ENCODE results near the gene SPPL2C. TPM values are rescaled to one million over a fixed set of nuclear protein-coding genes. Genes with fewer than 3 reads are reported as not detected.

The SPPL2C gene
- total and polyA plus RNA-seq, 2 of the 13 experiments (the other 11 are each of a cell fraction or from before 2014, with no cell fraction given), result not detected

DNA sequence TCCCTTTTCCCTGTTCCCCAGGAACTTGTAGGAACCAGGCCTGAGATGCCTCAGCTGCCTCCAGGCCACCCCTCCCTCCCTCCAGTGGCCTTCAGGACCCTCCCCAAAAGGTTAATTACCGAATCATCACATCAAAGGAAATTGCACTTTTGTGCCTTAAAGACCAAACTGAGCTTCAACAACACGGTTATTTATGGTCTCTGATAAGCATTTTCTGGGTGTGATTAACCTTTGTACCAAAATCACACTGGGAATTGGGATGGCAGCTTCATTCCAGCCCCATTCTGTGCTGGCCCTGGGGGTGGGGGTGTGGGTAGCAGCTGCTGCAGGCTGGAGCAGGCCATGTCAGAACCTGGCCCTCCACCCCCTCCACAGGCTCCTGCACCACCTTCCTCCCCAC is 43.9 kb upstream of the SPPL2C start:
- CTCF ChIA-PET (ENCODE audit: low intra/inter-chr PET ratio, low total read pairs), result no interaction called here

More for the DNA sequence above, 43.9 kb upstream of the SPPL2C start:
- Histone ChIP-seq H3K36me3 (replicated peaks in 1 of 2; ENCODE audit: control insufficient read depth in 1 of 2, insufficient read depth in 2 of 2, low read length in 2 of 2) (no peaks in the 10 kb centered on the region), H3K4me3 (replicated peaks in 1 of 3; ENCODE audit: insufficient read depth in 1 of 3, low read depth in 2 of 3, low read length in 3 of 3) (no peak overlapping the region), H3K27me3 (ENCODE audit: control insufficient read depth in 1 of 2, insufficient read depth in 2 of 2, low read length in 2 of 2) (peaks cover 15 to 74% of the 10 kb centered on the region in 2 experiments; a peak in 4 of 5 replicates), H3K4me2 (ENCODE audit: low read depth, low read length) (no peak overlapping the region), H3K4me1 (ENCODE audit: insufficient read depth, low read length) (no peaks in the 10 kb centered on the region), H4K20me1 (ENCODE audit: insufficient read depth, low read length) (no peaks in the 10 kb centered on the region), H3K9me3 (ENCODE audit: low read length) (no peaks in the 10 kb centered on the region), H3K27ac (ENCODE audit: extremely low read length, insufficient read depth, low read length) (no peak overlapping the region), H3K9ac (ENCODE audit: insufficient read depth, low read depth, low read length) (no peak overlapping the region), H3K79me2 (ENCODE audit: insufficient read depth, low read length) (no peaks in the 10 kb centered on the region), H2AFZ (ENCODE audit: low read length) (no peak overlapping the region)
- no peak for FAIRE-seq
- intact Hi-C loops (cut with micrococcal nuclease; ENCODE audit: unreplicated experiment) (no loop called here), in situ Hi-C loops (cut with HindIII; ENCODE audit: extremely low pct_ligation_motif_present, low pct_unique_long_range_greater_than_20kb) (loop anchor here (5.0 kb wide), 1 partner anchor 49 kb away; no protein-coding TSS in a partner anchor)
- no peak for TF ChIP-seq CREB1 (IDR thresholded peaks at IDR 0.05)
- TF ChIP-seq CREB1 (CRISPR knock-in tag; IDR thresholded peaks at IDR 0.05), result no peak
- TF ChIP-seq NR3C1 (CRISPR knock-in tag; IDR thresholded peaks at IDR 0.05), result no peak
- no peak for TF ChIP-seq EP300 (IDR thresholded peaks at IDR 0.05; ENCODE audit: low read depth in 2 of 2, low read length in 2 of 2)
- no peak for TF ChIP-seq EP300 (CRISPR knock-in tag; IDR thresholded peaks at IDR 0.05; ENCODE audit: borderline replicate concordance)
- TF ChIP-seq MZF1 (CRISPR knock-in tag; IDR thresholded peaks at IDR 0.05; ENCODE audit: borderline replicate concordance), result no peak
- TF ChIP-seq BRCA1 (CRISPR knock-in tag; IDR thresholded peaks at IDR 0.05), result no peak
- no peak for TF ChIP-seq KDM3A (CRISPR knock-in tag; IDR thresholded peaks at IDR 0.05; ENCODE audit: low read depth)
- TF ChIP-seq NFIB (CRISPR knock-in tag; IDR thresholded peaks at IDR 0.05; ENCODE audit: borderline replicate concordance), result no peak
- TF ChIP-seq, protein P1, sequence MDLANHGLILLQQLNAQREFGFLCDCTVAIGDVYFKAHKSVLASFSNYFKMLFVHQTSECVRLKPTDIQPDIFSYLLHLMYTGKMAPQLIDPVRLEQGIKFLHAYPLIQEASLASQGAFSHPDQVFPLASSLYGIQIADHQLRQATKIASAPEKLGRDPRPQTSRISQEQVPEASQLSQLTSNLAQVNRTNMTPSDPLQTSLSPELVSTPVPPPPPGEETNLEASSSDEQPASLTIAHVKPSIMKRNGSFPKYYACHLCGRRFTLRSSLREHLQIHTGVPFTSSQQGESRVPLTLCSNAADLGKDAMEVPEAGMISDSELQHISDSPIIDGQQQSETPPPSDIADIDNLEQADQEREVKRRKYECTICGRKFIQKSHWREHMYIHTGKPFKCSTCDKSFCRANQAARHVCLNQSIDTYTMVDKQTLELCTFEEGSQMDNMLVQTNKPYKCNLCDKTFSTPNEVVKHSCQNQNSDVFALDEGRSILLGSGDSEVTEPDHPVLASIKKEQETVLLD (CRISPR knock-in tag; IDR thresholded peaks at IDR 0.05; ENCODE audit: low read depth), result no peak
- TF ChIP-seq MEIS2 (CRISPR knock-in tag; IDR thresholded peaks at IDR 0.05), result no peak
- TF ChIP-seq, protein P2, sequence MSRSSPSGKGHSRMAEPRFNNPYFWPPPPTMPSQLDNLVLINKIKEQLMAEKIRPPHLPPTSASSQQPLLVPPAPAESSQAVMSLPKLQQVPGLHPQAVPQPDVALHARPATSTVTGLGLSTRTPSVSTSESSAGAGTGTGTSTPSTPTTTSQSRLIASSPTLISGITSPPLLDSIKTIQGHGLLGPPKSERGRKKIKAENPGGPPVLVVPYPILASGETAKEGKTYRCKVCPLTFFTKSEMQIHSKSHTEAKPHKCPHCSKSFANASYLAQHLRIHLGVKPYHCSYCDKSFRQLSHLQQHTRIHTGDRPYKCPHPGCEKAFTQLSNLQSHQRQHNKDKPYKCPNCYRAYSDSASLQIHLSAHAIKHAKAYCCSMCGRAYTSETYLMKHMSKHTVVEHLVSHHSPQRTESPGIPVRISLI (CRISPR knock-in tag; IDR thresholded peaks at IDR 0.05; ENCODE audit: borderline replicate concordance), result no peak
- TF ChIP-seq ZNF546 (CRISPR knock-in tag; conservative IDR thresholded peaks at IDR 0.05), result no peak
- no peak for TF ChIP-seq NFIC (IDR thresholded peaks at IDR 0.05; ENCODE audit: low read length)
- no peak for ATAC-seq
- POLR2A ChIA-PET, result no interaction called here
- no TSS peak for BruUV-seq (replicated peaks)
- DNase-seq (ENCODE audit: low spot score), result no peak
- 0% methylated on average over 2 of the region's 2 CpGs for WGBS (ENCODE audit: low lambda C conversion rate)

Measured in HepG2 (cell line).